ENCODE measurements around the gene TDRD10. TPM values are rescaled to one million over a fixed set of nuclear protein-coding genes. Genes with fewer than 3 reads are reported as not detected.

Gene TDRD10, protein sequence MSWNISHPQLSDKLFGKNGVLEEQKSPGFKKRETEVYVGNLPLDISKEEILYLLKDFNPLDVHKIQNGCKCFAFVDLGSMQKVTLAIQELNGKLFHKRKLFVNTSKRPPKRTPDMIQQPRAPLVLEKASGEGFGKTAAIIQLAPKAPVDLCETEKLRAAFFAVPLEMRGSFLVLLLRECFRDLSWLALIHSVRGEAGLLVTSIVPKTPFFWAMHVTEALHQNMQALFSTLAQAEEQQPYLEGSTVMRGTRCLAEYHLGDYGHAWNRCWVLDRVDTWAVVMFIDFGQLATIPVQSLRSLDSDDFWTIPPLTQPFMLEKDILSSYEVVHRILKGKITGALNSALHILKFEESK
- total RNA-seq, result not detected

DNA sequence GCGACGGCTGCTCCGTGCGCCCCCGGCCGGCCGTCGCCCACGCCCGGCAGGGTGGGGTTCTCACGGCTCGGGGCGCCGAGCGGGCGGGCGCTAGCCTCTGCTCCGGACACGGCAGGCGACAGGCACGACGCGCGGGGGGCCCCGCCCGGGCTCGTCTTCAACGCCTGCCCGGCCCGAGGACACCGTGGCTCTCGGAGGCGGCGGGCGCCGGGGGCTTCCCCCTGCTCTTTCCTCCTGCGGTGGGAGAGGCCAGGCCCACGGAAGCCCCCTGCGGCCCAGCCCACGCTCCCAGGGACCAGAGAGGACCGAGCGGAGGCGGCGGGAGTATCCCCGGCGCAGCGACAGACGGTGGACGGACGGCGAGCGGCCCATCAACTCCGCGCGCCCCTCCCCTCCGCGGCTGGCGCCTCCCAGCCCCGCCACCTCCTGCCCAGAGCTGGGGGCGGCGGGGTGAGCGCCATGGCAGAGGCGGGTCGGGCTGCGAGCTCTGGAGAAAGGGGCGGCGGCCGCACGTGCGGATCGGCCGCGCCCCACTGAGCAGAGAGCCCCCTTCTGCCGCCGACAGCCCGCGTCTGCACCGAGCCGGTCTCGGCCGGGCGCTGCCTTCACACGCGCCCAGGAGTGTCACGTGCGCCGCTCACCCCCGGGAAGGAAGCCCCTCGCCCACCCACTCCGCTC, at the start of gene TDRD10, which contains the start of gene SHE:
TSS of gene TDRD10 (plus strand) at position 154 of the 678 bp plus-strand sequence. CDS start 4,685 bp downstream, outside the sequence.
TSS of gene SHE (minus strand) at position 347 of the 678 bp plus-strand sequence. CDS start 386 bp downstream, outside the sequence.
- Mint-ChIP-seq H3K27ac (peak within 1 kb of the TSS; percentile 1), H3K27me3 (peaks cover 34% of the 10 kb centered on the region), H3K4me3 (no peak within 1 kb of the TSS), H3K36me3 (ENCODE audit: low read depth) (no peaks in the 10 kb centered on the region), H3K4me1 (peaks cover 10% of the 10 kb centered on the region), H3K9me3 (no peaks in the 10 kb centered on the region)
- ATAC-seq (replicated peaks), result no peak

DNA sequence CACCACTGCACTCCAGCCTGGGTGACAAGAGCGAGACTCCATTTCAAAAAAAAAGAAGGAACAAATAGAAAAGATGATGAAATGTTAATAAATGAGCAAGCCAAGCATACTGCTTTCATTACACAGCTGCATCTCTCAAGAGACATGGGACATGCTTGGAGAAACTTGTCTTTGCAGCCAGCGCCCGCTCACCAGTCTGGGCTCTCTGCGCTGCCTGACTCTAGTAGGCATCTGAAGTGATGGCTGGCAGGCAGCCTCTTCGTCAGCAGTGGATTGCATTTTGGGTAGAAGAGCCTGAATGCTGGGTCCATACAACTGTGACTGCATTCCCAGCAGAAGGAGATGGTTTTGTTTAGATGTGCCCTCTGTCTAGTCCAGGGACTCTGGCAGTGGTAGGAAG, 48.9 kb upstream of the TDRD10 start:
- peak overlapping the region; percentile 43 for H3K4me3 Mint-ChIP-seq
- no peaks in the 10 kb centered on the region for H3K9me3 Mint-ChIP-seq
- H3K4me1 Mint-ChIP-seq, result peaks cover 27% of the 10 kb centered on the region
- peaks cover 96% of the 10 kb centered on the region for H3K36me3 Mint-ChIP-seq (ENCODE audit: low read depth)
- H3K27ac Mint-ChIP-seq, result no peak overlapping the region
- no peaks in the 10 kb centered on the region for H3K27me3 Mint-ChIP-seq
- ATAC-seq (replicated peaks), result no peak

DNA sequence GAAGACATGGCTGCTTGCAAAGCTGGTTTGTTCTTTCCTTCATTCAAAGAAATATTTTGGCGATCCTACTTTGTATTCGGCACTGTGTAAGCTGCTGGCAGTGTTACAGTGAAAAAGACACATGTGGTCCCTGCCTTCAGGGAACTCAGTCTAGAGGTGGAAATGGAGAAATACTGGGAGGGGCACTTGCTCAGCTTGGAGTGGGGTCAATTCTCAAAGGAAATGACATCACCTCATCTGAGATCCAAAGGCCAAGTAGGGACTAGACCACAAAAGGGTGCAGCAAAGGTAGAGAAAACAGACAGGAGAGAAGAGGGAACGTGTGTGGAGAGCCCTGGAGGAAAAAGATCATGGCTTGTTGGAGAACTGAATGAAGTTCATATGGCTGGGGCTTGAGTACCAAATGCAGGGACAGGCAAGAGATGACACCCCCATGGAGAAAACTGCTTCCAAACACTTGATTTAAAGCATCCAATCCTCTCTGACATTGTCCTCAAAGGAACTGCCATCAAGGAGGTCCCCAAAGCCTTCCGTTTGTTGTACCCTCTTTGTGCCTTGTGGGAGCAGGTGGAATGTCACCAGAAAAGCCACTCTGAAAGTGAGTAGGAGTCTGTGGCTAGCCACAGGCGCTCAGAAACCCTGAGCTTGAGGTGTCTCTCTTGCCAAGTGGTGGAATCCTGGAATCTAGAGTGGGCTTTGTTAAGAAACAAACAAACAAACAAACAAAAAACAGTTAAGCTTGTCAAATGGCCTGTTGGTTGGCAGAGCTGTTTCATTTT, 48.3 kb upstream of the TDRD10 start:
- ATAC-seq (replicated peaks), result peak; percentile 68
- H3K4me3 Mint-ChIP-seq, result peak overlapping the region; percentile 43
- no peaks in the 10 kb centered on the region for H3K27me3 Mint-ChIP-seq
- no peaks in the 10 kb centered on the region for H3K9me3 Mint-ChIP-seq
- peaks cover 27% of the 10 kb centered on the region for H3K4me1 Mint-ChIP-seq
- H3K36me3 Mint-ChIP-seq (ENCODE audit: low read depth), result peaks cover 97% of the 10 kb centered on the region
- no peak overlapping the region for H3K27ac Mint-ChIP-seq

DNA sequence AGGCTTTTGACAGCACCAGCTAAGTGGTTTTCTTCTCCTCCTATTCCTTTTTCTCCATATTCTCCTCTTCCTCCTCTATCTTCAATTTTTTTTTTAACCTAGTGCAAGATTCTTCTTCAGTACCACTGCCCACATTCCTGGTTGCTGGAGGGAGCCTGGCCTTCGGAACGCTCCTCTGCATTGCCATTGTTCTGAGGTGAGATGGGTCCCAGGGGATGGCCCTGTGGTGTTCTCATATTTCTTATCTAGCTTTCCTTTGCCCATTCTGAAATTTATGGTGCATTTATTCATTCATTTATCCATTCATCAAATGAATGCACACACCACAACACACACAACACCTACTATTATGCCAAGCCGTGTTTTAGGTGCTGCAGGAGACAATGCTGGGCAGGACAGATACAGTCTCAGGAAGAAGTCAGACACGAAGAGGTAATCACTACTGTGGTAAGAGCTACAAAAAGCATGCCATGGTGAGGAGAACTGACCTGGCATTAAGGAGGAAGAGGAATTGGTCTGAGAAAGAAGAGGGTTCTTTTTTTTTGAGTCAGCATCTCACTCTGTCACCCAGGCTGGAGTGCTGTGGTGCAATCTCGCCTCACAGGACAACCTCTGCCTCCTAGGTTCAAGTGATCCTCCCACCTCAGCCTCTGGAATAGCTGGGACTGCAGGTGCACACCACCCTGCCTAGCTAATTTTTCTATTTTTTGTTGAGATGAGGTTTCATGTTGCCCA, 47.5 kb upstream of the TDRD10 start:
- Mint-ChIP-seq H3K9me3 (no peaks in the 10 kb centered on the region), H3K27me3 (no peaks in the 10 kb centered on the region), H3K4me1 (peaks cover 27% of the 10 kb centered on the region), H3K27ac (no peak overlapping the region), H3K36me3 (ENCODE audit: low read depth) (peaks cover 99% of the 10 kb centered on the region), H3K4me3 (peak overlapping the region; percentile 43)
- ATAC-seq (replicated peaks), result peak; percentile 23

DNA sequence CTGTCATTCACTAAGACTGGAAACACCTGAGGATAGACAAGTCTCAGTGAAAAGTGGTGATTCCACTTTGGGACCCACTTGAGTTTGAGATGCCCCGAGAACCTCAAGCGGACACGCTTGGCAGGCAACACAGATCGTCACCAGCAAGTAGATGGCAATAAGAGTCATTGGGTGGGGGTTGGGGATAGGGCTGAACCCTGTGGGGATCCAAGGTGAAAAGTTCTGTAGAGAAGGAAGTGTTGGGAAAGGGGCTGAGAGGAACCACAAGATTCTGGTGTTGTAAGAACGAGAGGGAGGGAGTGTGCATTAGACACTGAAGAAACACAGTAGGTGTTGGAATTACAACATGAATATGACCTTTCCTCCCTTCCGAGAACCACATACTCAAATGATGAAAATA, 45.4 kb upstream of the TDRD10 start:
- no peak overlapping the region for H3K27ac Mint-ChIP-seq
- no peak for ATAC-seq (replicated peaks)
- H3K4me1 Mint-ChIP-seq, result peaks cover 39% of the 10 kb centered on the region
- H3K9me3 Mint-ChIP-seq, result no peaks in the 10 kb centered on the region
- H3K27me3 Mint-ChIP-seq, result no peaks in the 10 kb centered on the region
- H3K4me3 Mint-ChIP-seq, result no peak overlapping the region
- H3K36me3 Mint-ChIP-seq (ENCODE audit: low read depth), result peaks cover 92% of the 10 kb centered on the region

DNA sequence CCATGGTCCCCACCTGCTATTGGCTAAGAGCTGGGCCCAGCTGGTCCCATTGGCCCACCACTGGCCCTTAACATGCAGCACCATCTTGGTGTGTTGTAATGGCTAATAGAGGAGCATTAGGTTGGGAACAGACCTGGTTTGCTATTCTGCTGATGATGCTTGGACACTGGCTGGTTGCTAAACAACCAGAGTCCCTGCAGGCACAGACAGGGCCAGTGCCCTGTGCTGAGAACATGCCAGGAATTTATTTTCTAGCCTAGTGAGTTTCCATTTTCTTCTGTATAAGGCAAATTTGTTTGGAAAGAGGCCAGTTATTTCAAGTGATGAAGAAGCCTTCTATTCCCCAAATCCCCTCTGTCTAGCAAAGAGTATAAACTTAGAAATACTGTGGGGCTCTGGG, 42.9 kb upstream of the TDRD10 start:
- Mint-ChIP-seq H3K27ac (no peak overlapping the region), H3K9me3 (no peaks in the 10 kb centered on the region), H3K27me3 (no peaks in the 10 kb centered on the region), H3K4me1 (peaks cover 31% of the 10 kb centered on the region), H3K4me3 (no peak overlapping the region), H3K36me3 (ENCODE audit: low read depth) (peaks cover 81% of the 10 kb centered on the region)
- ATAC-seq (replicated peaks), result no peak

DNA sequence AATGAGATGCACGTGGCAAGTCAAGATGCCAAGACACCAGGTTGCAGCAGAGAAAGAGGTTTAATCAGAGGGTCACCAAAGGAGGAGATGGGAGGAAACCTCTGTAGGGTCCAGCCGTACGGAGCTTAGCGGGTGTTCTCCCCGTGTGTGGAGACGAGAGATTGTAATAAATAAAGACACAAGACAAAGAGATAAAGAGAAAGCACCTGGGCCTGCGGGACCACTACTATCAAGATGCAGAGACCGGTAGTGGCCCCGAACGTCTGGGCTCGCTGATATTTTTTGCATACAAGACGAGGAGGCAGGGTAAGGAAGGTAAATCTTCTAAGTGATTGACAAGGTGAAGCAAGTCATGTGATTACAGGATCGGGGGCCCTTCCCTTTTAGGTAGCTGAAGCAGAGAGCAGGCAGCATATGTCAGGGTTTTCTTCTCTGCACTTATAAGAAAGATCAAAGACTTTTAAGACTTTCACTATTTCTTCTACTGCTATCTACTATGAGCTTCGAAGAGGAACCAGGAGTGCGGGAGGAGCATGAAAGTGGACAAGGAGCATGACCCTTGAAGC, 41.2 kb upstream of the TDRD10 start:
- Mint-ChIP-seq H3K36me3 (ENCODE audit: low read depth) (peaks cover 80% of the 10 kb centered on the region), H3K27me3 (no peaks in the 10 kb centered on the region), H3K27ac (no peak overlapping the region), H3K4me1 (peaks cover 30% of the 10 kb centered on the region), H3K9me3 (no peaks in the 10 kb centered on the region), H3K4me3 (peak overlapping the region; percentile 26)
- ATAC-seq (replicated peaks), result no peak

DNA sequence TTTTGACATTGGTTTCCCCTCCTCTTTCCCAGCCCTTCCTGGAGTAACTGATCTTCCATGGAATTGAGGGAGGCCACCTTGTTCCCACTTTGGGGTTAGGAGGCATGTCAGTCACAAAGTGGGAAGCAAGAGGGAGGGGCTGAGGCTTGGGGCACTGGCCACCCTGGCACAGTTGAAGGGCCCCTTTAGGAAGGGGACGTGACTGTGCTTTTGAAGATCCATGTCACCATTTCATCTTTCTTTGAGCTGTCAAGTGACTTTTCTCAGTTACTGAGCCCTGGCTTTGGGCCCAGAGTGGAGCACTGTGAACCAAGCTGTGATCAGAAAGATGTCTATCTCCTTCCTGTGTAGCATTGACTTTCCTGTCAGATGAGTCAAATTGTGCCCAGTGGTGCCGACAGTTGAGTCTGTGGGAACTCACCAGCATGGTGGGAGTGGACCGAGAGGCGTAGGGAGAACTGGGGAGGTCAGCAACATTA, 38.5 kb upstream of the TDRD10 start:
- Mint-ChIP-seq H3K27me3 (no peaks in the 10 kb centered on the region), H3K9me3 (no peaks in the 10 kb centered on the region), H3K4me3 (peak overlapping the region; percentile 75), H3K36me3 (ENCODE audit: low read depth) (peaks cover 66% of the 10 kb centered on the region), H3K27ac (peak overlapping the region; percentile 33), H3K4me1 (peaks cover 55% of the 10 kb centered on the region)
- peak; percentile 81 for ATAC-seq (replicated peaks)

DNA sequence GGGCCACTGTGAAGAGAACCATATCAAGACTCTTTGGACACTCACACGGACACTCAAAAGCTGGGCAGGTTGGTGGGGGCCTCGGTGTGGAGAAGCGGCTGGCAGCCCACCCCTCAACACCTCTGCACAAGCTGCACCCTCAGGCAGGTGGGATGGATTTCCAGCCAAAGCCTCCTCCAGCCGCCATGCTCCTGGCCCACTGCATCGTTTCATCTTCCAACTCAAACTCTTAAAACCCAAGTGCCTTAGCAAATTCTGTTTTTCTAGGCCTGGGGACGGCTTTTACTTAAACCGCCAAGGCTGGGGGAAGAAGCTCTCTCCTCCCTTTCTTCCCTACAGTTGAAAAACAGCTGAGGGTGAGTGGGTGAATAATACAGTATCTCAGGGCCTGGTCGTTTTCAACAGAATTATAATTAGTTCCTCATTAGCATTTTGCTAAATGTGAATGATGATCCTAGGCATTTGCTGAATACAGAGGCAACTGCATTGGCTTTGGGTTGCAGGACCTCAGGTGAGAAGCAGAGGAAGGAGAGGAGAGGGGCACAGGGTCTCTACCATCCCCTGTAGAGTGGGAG, 36.3 kb upstream of the TDRD10 start:
- no peak for ATAC-seq (replicated peaks)
- Mint-ChIP-seq H3K36me3 (ENCODE audit: low read depth) (peaks cover 50% of the 10 kb centered on the region), H3K9me3 (no peaks in the 10 kb centered on the region), H3K4me1 (peaks cover 57% of the 10 kb centered on the region), H3K27ac (peak overlapping the region; percentile 79), H3K4me3 (peak overlapping the region; percentile 75), H3K27me3 (no peaks in the 10 kb centered on the region)

DNA sequence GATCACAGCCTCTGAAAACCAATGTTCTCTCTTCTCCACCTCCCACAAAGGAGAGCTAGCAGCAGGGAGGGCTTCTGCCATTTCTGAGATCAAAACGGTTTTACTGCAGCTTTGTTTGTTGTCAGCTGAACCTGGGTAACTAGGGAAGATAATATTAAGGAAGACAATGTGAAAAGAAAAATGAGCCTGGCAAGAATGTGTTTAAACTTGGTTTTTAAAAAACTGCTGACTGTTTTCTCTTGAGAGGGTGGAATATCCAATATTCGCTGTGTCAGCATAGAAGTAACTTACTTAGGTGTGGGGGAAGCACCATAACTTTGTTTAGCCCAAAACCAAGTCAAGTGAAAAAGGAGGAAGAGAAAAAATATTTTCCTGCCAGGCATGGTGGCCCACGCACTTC, 35.8 kb upstream of the TDRD10 start:
- no peaks in the 10 kb centered on the region for H3K27me3 Mint-ChIP-seq
- ATAC-seq (replicated peaks), result no peak
- H3K9me3 Mint-ChIP-seq, result no peaks in the 10 kb centered on the region
- H3K27ac Mint-ChIP-seq, result peak overlapping the region; percentile 79
- H3K4me3 Mint-ChIP-seq, result peak overlapping the region; percentile 75
- H3K4me1 Mint-ChIP-seq, result peaks cover 55% of the 10 kb centered on the region
- peaks cover 48% of the 10 kb centered on the region for H3K36me3 Mint-ChIP-seq (ENCODE audit: low read depth)

DNA sequence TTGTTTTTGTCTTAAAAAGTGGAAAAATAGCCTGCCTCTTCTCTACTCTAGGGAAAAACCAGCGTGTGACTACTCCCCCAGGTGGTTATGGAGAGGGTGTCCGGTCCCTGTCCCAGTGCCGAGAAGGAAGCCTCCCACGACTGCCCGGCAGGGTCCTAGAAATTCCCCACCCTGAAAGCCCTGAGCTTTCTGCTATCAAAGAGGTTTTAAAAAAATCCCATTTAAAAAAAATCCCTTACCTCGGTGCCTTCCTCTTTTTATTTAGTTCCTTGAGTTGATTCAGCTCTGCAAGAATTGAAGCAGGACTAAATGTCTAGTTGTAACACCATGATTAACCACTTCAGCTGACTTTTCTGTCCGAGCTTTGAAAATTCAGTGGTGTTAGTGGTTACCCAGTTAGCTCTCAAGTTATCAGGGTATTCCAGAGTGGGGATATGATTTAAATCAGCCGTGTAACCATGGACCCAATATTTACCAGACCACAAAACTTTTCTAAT, 35.0 kb upstream of the TDRD10 start:
- Mint-ChIP-seq H3K27ac (peak overlapping the region; percentile 79), H3K27me3 (no peaks in the 10 kb centered on the region), H3K4me3 (peak overlapping the region; percentile 75), H3K36me3 (ENCODE audit: low read depth) (peaks cover 45% of the 10 kb centered on the region), H3K9me3 (no peaks in the 10 kb centered on the region), H3K4me1 (peaks cover 50% of the 10 kb centered on the region)
- peak; percentile 40 for ATAC-seq (replicated peaks)

DNA sequence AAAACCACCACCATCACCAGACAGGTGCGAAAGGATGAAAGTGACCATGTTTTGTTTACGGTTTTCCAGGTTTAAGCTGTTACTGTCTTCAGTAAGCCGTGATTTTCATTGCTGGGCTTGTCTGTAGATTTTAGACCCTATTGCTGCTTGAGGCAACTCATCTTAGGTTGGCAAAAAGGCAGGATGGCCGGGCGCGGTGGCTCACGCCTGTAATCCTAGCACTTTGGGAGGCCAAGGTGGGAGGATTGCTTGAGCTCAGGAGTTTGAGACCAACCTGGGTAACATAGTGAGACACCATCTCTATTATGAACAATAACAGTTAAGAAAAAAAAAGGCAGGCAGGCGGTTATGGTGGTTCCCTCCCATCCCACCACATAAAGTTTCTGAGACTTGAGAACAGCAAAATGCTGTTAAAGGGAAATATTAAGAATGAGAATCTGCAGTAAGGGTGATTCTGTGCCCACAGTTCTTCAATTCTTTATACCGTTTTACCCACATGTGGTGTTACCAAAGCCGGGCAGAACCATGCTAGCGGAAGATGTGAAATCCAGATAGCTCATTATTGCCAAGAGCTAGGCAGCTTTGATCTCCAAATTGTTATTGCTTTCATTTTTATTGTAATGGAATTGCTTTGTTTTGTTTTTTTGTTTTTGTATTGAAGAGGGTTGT, 34.5 kb upstream of the TDRD10 start:
- peaks cover 41% of the 10 kb centered on the region for H3K36me3 Mint-ChIP-seq (ENCODE audit: low read depth)
- peak; percentile 59 for ATAC-seq (replicated peaks)

More for the DNA sequence above, 34.5 kb upstream of the TDRD10 start:
- peak overlapping the region; percentile 75 for H3K4me3 Mint-ChIP-seq
- no peaks in the 10 kb centered on the region for H3K9me3 Mint-ChIP-seq
- H3K4me1 Mint-ChIP-seq, result peaks cover 47% of the 10 kb centered on the region
- H3K27me3 Mint-ChIP-seq, result no peaks in the 10 kb centered on the region
- peak overlapping the region; percentile 79 for H3K27ac Mint-ChIP-seq
